GM12892 (cell line): ENCODE data around the gene STK32B.

Experiments used
- POLR2A ChIP-seq: IDR thresholded peaks from 2 replicates; pipeline ENCODE4 v1.6.1; 2011; ENCODE audit warnings: low read depth, low read length, control low read depth
- TAF1 ChIP-seq: IDR thresholded peaks from 2 replicates; pipeline ENCODE4 v1.6.1; 2011; ENCODE audit warnings: low read depth, mild to moderate bottlenecking, control low read depth, low read length, borderline replicate concordance

GRCh38 chr4:5341526-5341925 is 290.2 kb downstream of the STK32B start:
- TF ChIP-seq POLR2A (no peak), TAF1 (no peak)
